ENCODE results near the gene DAPK2. TPM values are rescaled to one million over a fixed set of nuclear protein-coding genes. Genes with fewer than 3 reads are reported as not detected.

The DAPK2 gene
- total and polyA plus RNA-seq, 2 experiments from 2014 or later, result 5.8 to 7.5 TPM

GRCh38 chr15:63986185-63986680, 60.1 kb downstream of the DAPK2 start:
- TF ChIP-seq EZH2phosphoT487 (IDR thresholded peaks at IDR 0.05; ENCODE audit: insufficient read depth, low read depth) (no peak), EZH2 (IDR thresholded peaks at IDR 0.05; ENCODE audit: insufficient read depth, poor library complexity, severe bottlenecking) (no peak)
- WGBS, 2 experiments (ENCODE audit: low coverage in 1 of 2, low lambda C conversion rate in 2 of 2, missing lambda C conversion rate in 2 of 2), result 40 to 43% methylated on average over 6 of the region's 6 CpGs
- H3K4me2 ChIP-seq (ENCODE audit: unreplicated experiment), result peak overlapping the region; percentile 23

GRCh38 chr15:63985221-63986184, 60.8 kb downstream of the DAPK2 start:
- in situ Hi-C loops (cut with MboI), result no loop called here
- peak; percentile 41 for DNase-seq

More at GRCh38 chr15:63986185-63986680, 60.1 kb downstream of the DAPK2 start:
- H4K20me1 ChIP-seq (ENCODE audit: insufficient read depth), result no peaks in the 10 kb centered on the region
- no peaks in the 10 kb centered on the region for H3K79me2 ChIP-seq (ENCODE audit: insufficient read depth)
- no peak overlapping the region for H3K9ac ChIP-seq
- no peaks in the 10 kb centered on the region for H3K9me2 ChIP-seq (ENCODE audit: insufficient read depth)
- H3K36me3 ChIP-seq (ENCODE audit: low read depth), result no peaks in the 10 kb centered on the region
- no peaks in the 10 kb centered on the region for H3K9me3 ChIP-seq (ENCODE audit: low read depth)
- H3K27me3 ChIP-seq (replicated peaks; ENCODE audit: insufficient read depth), result no peaks in the 10 kb centered on the region
- H3F3A ChIP-seq (ENCODE audit: insufficient read depth), result peaks cover 12% of the 10 kb centered on the region
- H3K4me1 ChIP-seq (ENCODE audit: insufficient read depth), result peaks cover 17% of the 10 kb centered on the region
- H3K4me3 ChIP-seq, result no peak overlapping the region
- H2AFZ ChIP-seq, result no peak overlapping the region
- peak overlapping the region; percentile 27; the same call in 1 of the 2 replicates for H3K27ac ChIP-seq
- DNase-seq, result peak; percentile 49
- in situ Hi-C loops (cut with MboI), result no loop called here

GRCh38 chr15:63984331-63984730, 62.0 kb downstream of the DAPK2 start:
- in situ Hi-C loops (cut with MboI), result no loop called here
- no peaks in the 10 kb centered on the region for H3K36me3 ChIP-seq (ENCODE audit: low read depth)
- H4K20me1 ChIP-seq (ENCODE audit: insufficient read depth), result no peaks in the 10 kb centered on the region
- no peak for DNase-seq
- H3K9me2 ChIP-seq (ENCODE audit: insufficient read depth), result no peaks in the 10 kb centered on the region
- no peak overlapping the region for H2AFZ ChIP-seq
- H3K27ac ChIP-seq, result no peak overlapping the region
- no peak overlapping the region for H3K9ac ChIP-seq
- no peaks in the 10 kb centered on the region for H3K79me2 ChIP-seq (ENCODE audit: insufficient read depth)
- TF ChIP-seq EZH2phosphoT487 (IDR thresholded peaks at IDR 0.05; ENCODE audit: insufficient read depth, low read depth) (no peak), EZH2 (IDR thresholded peaks at IDR 0.05; ENCODE audit: insufficient read depth, poor library complexity, severe bottlenecking) (no peak)
- H3K4me3 ChIP-seq, result no peak overlapping the region
- peaks cover 12% of the 10 kb centered on the region for H3F3A ChIP-seq (ENCODE audit: insufficient read depth)
- H3K9me3 ChIP-seq (ENCODE audit: low read depth), result no peaks in the 10 kb centered on the region
- H3K27me3 ChIP-seq (replicated peaks; ENCODE audit: insufficient read depth), result no peaks in the 10 kb centered on the region
- peaks cover 17% of the 10 kb centered on the region for H3K4me1 ChIP-seq (ENCODE audit: insufficient read depth)
- WGBS, 2 experiments (ENCODE audit: low coverage in 1 of 2, low lambda C conversion rate in 2 of 2, missing lambda C conversion rate in 2 of 2), result 64 to 69% methylated on average over 3 of the region's 3 CpGs
- H3K4me2 ChIP-seq (ENCODE audit: unreplicated experiment), result no peak overlapping the region

More at GRCh38 chr15:63985221-63986184, 60.8 kb downstream of the DAPK2 start:
- Histone ChIP-seq H3K4me2 (ENCODE audit: unreplicated experiment) (peak overlapping the region; percentile 23), H3K27me3 (replicated peaks; ENCODE audit: insufficient read depth) (no peaks in the 10 kb centered on the region), H4K20me1 (ENCODE audit: insufficient read depth) (no peaks in the 10 kb centered on the region), H2AFZ (no peak overlapping the region), H3K79me2 (ENCODE audit: insufficient read depth) (no peaks in the 10 kb centered on the region), H3K27ac (0 out of 2 replicates have a peak overlapping the region, but pooled peaks have one; percentile 27), H3K9me2 (ENCODE audit: insufficient read depth) (no peaks in the 10 kb centered on the region), H3K9ac (no peak overlapping the region), H3F3A (ENCODE audit: insufficient read depth) (peaks cover 12% of the 10 kb centered on the region), H3K9me3 (ENCODE audit: low read depth) (no peaks in the 10 kb centered on the region), H3K4me3 (no peak overlapping the region), H3K4me1 (ENCODE audit: insufficient read depth) (peaks cover 17% of the 10 kb centered on the region), H3K36me3 (ENCODE audit: low read depth) (no peaks in the 10 kb centered on the region)
- TF ChIP-seq EZH2 (IDR thresholded peaks at IDR 0.05; ENCODE audit: insufficient read depth, poor library complexity, severe bottlenecking) (no peak), EZH2phosphoT487 (IDR thresholded peaks at IDR 0.05; ENCODE audit: insufficient read depth, low read depth) (no peak)
- WGBS, 2 experiments (ENCODE audit: low coverage in 1 of 2, low lambda C conversion rate in 2 of 2, missing lambda C conversion rate in 2 of 2), result 54 to 56% methylated on average over 17 of the region's 17 CpGs

GRCh38 chr15:63983061-63983711, 63.1 kb downstream of the DAPK2 start:
- TF ChIP-seq EZH2phosphoT487 (IDR thresholded peaks at IDR 0.05; ENCODE audit: insufficient read depth, low read depth), result no peak
- H2AFZ ChIP-seq, result no peak overlapping the region
- no peak for DNase-seq
- no peaks in the 10 kb centered on the region for H3K36me3 ChIP-seq (ENCODE audit: low read depth)
- in situ Hi-C loops (cut with MboI), result no loop called here
- 94% methylated on average over 14 to 19 of the region's 19 CpGs for WGBS, 2 experiments (ENCODE audit: low coverage in 1 of 2, low lambda C conversion rate in 2 of 2, missing lambda C conversion rate in 2 of 2)
- H3K27me3 ChIP-seq (replicated peaks; ENCODE audit: insufficient read depth), result no peaks in the 10 kb centered on the region
- H3K27ac ChIP-seq, result no peak overlapping the region
- H3F3A ChIP-seq (ENCODE audit: insufficient read depth), result peaks cover 12% of the 10 kb centered on the region
- H3K4me1 ChIP-seq (ENCODE audit: insufficient read depth), result peaks cover 17% of the 10 kb centered on the region
- no peak overlapping the region for H3K9ac ChIP-seq
- no peak overlapping the region for H3K4me3 ChIP-seq
- no peaks in the 10 kb centered on the region for H3K9me2 ChIP-seq (ENCODE audit: insufficient read depth)
- H3K79me2 ChIP-seq (ENCODE audit: insufficient read depth), result no peaks in the 10 kb centered on the region
- no peak overlapping the region for H3K4me2 ChIP-seq (ENCODE audit: unreplicated experiment)
- no peaks in the 10 kb centered on the region for H4K20me1 ChIP-seq (ENCODE audit: insufficient read depth)
- H3K9me3 ChIP-seq (ENCODE audit: low read depth), result no peaks in the 10 kb centered on the region

All from GM23248 (cell line).